ENCODE measurements around the gene SLC30A1.

The SLC30A1 gene

GRCh38 chr1:211607754-211608473, 29.0 kb upstream of the SLC30A1 start:
- DNase-seq (ENCODE audit: low spot score), result no peak

DNA sequence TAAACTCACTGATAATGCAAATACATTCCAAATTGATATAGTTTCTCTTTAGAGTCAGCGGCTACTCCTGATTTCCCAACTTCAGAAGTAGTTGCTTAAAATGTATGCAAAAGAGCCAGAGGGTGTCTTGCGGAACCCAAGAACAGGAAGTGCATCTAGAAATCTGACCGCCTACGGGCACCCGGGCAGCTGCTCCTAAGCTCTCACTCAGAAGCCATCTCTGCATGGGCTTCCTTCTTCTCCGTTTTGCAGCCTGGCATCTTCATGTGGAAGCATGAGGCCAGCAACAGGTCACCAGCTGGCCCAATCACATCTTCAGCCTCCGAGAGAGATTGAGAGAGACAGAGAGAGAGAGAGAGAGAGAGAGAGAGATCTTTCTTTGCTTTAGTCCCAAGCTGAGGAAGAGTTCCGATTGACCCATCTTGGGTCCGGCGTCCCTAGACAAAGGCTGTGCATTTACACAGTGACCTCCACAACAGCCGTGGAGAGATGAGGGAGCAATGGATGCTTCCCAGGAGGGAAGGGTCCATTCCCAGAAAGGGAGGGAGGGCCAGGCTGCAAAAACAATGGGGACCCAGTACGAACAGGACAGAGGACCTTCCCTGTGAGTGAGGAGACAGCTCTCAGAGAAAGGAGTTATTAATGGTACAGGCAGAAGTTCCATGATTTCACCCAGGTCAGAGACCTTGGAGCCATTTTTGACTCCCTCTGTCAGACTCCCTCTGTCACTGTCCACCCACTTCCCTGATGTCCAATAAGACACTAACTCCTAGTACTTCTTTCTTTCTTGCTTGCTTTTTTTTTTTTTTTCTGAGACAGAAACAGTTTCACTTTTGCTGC, 28.2 kb upstream of the SLC30A1 start:
- peak; percentile 7 for DNase-seq (ENCODE audit: low spot score)

DNA sequence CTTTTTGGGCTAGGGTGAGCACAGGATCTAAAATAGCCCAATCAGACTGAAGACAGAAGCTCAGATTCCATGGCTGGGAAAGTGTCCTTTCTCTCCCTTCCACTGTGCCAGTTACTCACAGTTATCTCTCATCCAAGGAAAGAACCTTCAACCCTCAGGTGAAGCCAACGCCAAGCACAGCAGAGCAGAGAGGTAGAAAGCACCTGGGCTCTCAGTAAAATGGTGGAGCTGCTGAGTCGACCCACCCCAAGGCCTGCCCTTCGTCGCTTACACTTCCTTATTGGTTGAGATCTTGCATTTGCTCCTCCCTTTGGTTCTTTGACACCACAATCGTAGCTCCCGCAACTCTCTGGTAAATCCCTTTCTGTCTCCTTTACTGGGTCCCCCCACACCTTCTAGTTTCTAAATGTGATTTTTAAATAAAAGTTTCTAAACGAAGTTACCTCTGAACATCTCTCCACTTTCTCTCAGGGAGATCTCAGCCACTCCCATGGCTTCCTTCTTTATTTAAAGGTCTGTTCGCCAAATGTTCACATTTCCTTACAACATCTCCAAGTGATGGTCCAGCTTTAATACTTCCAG, 27.5 kb upstream of the SLC30A1 start:
- DNase-seq (ENCODE audit: low spot score), result no peak

DNA sequence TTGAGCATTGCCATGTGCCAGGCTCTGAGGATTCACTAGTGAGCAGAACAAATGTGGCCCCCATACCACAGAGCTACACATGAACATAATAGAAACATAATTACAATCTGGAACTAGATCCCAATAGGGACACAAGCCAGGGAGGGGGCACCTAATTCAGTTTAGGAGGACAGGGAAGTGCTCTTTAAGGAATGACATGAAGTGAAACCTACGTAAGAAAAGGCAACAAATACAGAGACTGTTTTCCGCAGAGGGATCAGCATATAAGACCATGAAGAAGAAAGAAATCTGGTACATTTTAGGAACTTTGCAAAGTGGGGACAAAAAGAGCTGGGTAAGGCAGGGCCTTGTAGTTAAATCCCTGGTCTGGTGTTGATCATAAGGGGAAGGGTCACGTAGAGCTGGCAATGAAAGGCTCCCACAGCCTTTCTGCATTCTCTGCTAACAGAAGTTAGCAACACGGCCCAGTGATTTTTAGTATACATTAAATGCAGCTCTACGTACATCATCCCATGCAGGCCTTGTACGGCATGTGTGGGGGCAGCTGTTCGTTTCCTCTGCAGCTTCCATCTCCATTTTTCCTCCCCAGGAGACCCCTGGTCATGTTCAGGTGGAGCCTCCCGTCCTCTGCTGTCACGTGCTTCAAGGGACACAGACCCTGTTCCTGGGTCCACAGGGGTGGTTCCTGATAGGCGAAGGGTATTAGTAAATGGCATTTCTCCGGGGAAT, 26.8 kb upstream of the SLC30A1 start:
- no peak for DNase-seq (ENCODE audit: low spot score)

DNA sequence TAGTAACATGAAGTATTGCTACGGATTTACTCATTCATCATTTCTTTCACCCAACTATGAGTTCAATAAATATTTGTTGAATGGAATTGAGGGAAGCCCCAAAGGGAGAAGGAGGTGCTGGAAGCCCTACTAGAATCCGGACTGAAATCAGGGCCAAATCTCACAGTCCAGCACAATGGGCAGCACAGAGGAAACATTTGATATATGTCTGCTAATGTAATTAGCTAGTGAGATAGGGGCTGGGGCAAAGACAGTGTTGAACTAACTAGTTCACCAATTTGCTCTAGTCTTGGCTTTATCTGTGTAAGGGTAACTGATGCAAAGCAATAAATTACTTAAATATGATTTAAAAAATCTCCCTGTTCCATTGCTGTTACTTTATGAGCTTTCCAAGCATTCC, 26.1 kb upstream of the SLC30A1 start:
- no peak for DNase-seq (ENCODE audit: low spot score)

- DNase-seq (ENCODE audit: low spot score), result no peak
These were observed 25.6 kb upstream of the SLC30A1 start for GRCh38 chr1:211604548-211604947.

DNA sequence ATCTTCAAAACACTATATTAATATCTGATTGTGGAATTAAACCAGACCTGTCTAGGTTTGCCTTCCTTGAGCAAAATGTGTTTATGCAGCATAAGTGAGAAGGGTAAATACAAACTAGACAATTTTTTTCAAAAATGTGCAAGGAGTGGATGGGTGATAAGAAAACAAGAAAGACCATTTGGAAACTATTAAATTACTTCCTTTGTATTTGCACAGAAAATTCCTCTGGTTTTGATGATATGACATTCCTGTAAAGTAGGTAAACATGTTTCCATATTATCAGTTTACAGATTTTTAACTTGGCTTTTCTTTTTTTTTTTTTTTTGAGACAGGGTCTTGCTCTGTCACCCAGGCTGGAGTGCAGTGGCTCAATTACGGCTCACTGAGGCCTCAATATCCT, 24.8 kb upstream of the SLC30A1 start:
- no peak for DNase-seq (ENCODE audit: low spot score)

DNA sequence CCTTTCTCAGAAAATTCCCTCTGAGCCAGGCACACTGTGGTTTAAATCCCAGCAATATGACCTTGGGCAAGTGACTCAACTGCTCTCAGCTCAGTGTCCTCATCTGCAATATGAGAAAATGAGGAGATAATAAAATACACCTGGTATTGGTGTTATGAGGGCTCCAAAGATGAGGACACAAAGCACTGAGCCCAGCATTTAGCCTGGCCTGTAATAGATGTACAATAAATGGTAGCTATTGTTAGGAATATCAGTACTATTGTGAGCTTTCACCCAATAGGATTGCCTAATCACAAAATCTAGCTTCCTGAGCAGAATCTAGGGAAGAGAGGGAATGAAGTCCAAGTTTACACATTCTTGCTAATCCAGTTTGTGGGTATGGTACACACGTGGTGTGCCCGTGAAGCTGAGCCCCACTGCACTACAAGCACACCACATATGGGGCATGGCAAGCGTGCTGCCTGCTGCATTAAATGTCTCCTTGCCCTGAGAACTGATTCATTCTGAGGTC, 24.3 kb upstream of the SLC30A1 start:
- no peak for DNase-seq (ENCODE audit: low spot score)

GRCh38 chr1:211601982-211602670, 23.2 kb upstream of the SLC30A1 start:
- DNase-seq (ENCODE audit: low spot score), result no peak

DNA sequence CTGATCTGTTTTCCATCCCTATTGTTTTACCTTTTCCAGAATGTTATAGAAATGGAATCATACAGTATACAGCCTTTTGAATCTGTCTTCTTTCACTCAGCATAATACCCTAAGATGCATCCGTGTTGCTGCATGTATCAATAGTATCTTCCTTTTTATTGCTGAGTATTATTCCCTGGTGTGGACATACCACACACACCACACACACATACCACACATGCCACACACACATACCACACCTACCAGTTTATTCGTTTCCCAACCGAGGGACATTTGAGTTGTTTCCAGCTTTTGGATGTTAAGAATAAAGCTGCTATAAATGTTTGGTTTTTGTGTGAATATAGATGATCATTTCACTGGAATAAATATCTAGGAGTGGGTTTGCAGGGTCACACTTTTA, 22.2 kb upstream of the SLC30A1 start:
- no peak for DNase-seq (ENCODE audit: low spot score)

DNA sequence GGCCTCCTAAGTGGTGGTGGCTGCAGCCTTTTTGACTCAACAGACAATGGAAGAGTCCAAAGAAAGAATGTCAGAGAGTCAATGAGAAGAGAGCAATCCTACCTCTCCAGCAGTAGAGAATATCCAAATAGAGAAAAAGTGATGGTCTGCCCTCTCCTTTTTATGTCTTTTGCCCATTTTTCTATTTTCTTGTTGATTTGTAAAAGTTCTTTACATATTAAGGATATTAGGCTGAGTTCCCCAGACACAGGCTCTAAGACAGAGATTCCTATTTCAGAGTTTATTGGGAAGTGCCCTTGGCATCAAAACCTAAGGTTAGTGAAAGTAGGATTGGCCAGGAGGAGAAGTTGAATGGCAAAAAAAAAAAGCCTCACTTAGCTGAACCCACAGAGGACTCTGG, 20.3 kb upstream of the SLC30A1 start:
- no peak for DNase-seq (ENCODE audit: low spot score)

GRCh38 chr1:211598514-211598913, 19.6 kb upstream of the SLC30A1 start:
- no peak for DNase-seq (ENCODE audit: low spot score)

- DNase-seq (ENCODE audit: low spot score), result no peak
These were observed 17.6 kb upstream of the SLC30A1 start for GRCh38 chr1:211596418-211597181.

DNA sequence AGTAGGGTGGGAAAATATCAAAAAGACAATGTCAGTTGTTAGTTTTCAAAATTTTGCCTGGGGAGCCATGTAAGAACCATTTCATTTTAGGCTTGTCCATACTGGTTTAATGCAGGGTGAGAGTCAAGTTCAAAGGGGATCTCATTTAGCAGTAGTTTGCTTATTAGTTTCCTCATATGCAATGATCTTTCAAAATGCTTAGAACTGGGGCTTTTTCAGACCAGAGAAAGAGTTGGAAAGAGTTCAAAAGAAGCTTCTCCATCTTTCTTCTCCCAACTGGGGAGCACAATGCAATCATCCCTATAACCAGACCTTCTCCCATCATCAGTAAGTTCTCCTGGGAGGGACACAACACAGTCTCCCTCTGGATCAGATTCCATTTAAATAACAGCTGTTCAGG, 16.5 kb upstream of the SLC30A1 start:
- DNase-seq (ENCODE audit: low spot score), result no peak

DNA sequence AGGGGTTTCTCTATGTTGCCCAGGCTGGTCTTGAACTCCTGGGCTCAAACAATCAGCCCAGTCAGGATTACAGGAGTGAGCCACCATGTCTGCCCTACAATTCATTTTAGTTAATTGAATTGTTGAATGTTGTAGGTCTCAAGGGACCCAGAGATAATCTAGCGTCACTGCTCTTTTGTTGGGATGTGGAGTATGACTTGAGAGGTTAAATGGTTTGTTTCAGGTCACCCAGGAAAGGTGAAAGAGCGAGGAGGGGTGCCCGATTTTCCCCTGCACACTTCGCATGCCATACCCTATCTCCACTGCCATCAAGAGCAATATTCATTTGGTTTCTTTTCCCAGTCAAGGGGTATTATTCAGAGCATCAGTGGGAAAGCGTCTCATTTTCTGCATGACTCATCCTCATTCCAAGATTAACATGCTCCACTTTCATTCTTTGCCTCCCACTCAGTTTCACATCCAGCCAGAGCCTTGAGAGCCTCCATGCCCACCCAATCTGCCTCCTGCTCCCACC, 13.1 kb upstream of the SLC30A1 start:
- no peak for DNase-seq (ENCODE audit: low spot score)

GRCh38 chr1:211589782-211590721, 11.1 kb upstream of the SLC30A1 start:
- no peak for DNase-seq (ENCODE audit: low spot score)

DNA sequence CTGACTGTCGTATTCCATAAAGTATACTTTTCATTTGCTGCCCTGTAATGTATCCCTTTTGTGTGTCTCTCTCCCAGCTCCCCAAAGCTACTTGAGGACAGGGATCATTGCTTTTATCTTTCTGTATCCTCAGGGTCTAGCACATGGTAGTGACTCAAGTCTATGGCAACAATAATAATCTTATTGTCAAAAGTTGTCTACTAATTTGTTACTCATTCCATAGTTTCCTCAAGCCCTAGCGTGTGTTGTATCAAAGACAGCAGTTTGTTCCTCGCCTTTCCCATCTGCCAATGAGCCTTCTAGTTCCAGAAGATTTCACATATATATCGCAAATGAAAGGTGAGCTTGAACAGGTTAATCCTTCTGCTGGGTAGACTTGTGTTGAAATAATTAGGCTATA, 9.8 kb upstream of the SLC30A1 start:
- no peak for DNase-seq (ENCODE audit: low spot score)

DNA sequence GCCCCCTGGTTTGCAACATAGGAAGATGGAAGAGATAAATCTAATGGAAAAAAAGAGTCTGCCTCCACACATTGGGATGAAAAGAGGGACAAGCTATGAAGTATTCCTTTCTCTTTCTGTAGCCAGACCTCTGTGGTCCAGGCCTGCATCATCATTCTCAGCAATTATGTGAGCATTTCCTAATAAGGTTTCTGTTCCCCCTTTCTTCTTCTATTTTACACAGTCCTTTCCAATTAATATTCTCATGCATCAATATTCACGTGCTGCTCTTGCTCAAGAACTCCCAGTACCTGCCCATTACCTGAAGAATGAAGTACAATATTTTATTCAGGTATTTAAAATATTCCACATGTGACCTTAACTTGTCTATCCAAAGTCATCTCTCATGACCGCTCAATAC, 8.2 kb upstream of the SLC30A1 start:
- no peak for DNase-seq (ENCODE audit: low spot score)

GRCh38 chr1:211586538-211586937, 7.6 kb upstream of the SLC30A1 start:
- no peak for DNase-seq (ENCODE audit: low spot score)
